GM12873 (cell line): ENCODE measurements around the gene SLC22A7.

Experiments
- TF ChIP-seq, protein P1 (sequence below): IDR thresholded peaks from 2 replicates; pipeline ENCODE4 v1.5.1; 2012; ENCODE audit warnings: low read depth, mild to moderate bottlenecking, moderate library complexity, low read length, control low read depth; ENCODE audit not compliant: insufficient read depth; ENCODE audit errors: missing control alignments

The SLC22A7 gene

GRCh38 chr6:43280234-43280633, 17.8 kb upstream of the SLC22A7 start:
- TF ChIP-seq, protein P1, sequence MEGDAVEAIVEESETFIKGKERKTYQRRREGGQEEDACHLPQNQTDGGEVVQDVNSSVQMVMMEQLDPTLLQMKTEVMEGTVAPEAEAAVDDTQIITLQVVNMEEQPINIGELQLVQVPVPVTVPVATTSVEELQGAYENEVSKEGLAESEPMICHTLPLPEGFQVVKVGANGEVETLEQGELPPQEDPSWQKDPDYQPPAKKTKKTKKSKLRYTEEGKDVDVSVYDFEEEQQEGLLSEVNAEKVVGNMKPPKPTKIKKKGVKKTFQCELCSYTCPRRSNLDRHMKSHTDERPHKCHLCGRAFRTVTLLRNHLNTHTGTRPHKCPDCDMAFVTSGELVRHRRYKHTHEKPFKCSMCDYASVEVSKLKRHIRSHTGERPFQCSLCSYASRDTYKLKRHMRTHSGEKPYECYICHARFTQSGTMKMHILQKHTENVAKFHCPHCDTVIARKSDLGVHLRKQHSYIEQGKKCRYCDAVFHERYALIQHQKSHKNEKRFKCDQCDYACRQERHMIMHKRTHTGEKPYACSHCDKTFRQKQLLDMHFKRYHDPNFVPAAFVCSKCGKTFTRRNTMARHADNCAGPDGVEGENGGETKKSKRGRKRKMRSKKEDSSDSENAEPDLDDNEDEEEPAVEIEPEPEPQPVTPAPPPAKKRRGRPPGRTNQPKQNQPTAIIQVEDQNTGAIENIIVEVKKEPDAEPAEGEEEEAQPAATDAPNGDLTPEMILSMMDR, result no peak

- TF ChIP-seq, protein P1, result no peak
These were observed 16.0 kb upstream of the SLC22A7 start for GRCh38 chr6:43282060-43282459.

DNA sequence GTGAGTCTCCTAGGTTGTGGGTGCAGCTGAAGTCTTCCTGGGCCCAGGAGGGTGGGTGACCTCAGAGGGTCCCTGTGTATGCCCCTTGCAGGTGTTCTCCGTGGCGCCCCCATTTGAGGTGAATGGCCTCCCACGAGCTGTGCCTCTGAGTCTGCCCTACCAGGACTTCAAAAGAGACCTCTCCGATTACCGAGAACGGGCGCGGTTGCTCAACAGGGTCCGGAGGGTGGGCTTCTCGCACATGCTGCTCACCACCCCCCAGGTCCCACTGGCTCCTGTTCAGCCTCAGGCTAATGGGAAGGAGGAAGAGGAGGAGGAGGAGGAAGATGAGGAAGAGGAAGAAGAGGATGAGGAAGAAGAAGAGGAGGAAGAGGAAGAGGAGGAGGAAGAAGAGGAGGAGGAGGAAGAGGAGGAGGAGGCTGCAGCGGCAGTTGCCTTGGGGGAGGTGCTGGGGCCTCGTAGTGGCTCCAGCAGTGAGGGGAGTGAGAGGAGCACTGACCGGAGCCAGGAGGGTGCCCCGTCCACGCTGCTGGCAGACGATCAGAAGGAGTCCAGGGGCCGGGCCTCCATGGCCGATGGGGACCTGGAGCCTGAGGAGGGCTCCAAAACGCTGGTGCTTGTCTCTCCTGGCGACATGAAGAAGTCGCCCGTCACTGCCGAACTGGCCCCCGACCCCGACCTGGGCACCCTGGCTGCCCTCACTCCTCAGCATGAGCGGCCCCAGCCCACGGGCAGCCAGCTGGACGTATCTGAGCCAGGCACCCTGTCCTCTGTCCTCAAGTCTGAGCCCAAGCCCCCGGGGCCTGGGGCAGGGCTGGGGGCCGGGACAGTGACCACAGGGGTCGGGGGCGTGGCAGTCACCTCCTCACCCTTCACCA, 15.2 kb upstream of the SLC22A7 start:
- TF ChIP-seq, protein P1, result no peak

DNA sequence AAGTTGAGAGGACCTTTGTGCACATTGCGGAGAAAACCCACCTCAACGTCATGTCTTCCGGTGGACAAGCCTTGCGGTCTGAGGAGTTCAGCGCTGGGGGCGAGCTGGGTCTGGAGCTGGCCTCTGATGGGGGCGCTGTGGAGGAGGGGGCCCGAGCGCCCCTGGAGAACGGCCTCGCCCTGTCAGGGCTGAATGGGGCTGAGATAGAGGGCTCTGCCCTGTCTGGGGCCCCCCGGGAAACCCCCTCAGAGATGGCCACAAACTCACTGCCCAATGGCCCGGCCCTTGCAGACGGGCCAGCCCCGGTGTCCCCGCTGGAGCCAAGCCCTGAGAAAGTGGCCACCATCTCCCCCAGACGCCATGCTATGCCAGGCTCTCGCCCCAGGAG, 14.6 kb upstream of the SLC22A7 start:
- TF ChIP-seq, protein P1, result no peak

- TF ChIP-seq, protein P1, result no peak
These were observed 14.2 kb upstream of the SLC22A7 start for GRCh38 chr6:43283905-43284304.

DNA sequence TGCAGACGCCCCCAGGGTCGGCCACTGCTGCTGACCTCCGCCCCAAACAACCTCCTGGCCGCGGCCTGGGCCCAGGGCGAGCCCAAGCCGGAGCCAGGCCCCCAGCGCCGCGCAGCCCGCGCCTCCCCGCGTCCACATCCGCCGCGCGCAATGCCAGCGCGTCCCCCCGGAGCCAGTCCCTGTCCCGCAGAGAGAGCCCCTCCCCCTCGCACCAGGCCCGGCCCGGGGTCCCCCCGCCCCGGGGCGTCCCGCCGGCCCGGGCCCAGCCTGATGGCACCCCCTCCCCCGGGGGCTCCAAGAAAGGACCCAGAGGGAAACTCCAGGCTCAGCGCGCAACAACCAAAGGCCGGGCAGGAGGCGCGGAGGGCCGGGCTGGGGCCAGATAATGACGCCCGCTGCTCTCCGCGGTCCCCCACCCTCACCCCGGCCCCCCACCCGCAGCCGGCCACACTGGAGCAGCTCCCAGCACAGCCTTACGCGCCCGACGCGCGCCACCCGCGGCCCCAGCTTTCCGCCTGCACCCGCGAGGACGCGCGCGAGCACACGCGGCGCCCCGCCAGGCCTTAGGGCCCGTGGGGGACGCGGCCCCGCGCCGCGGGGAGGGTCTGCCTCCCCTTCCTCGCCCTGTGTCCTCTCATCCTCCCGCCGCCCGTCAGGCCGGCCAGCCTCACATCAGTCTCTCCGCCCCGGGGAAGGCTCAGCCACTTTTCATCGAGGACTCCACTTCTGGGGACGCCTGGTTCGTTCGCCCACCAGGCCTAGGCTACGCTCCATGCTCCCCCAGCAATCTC, 12.9 kb upstream of the SLC22A7 start:
- TF ChIP-seq, protein P1, result no peak

GRCh38 chr6:43285832-43286231, 12.2 kb upstream of the SLC22A7 start:
- TF ChIP-seq, protein P1, result no peak
